DND-41 (cell line): ENCODE measurements around the gene FMO4.
"Not testable (repeated sequence)": the region's sequence is repeated elsewhere in the genome, so short reads cannot be mapped to it uniquely, and the experiment has no call there.

Experiments used
- ATAC-seq: fragments of 200-7000 bp; cut with Tn5 transposase; 3 replicates; pipeline ENCODE4 v1.9.1; 2021; ENCODE audit warnings: low read depth; ENCODE audit not compliant: insufficient read depth
- DNase-seq: peaks from one replicate; pipeline ENCODE4 v3.0.0-alpha.2; 2020
- H2AFZ ChIP-seq: 2 replicates; pipeline ENCODE4 v1.6.0; 2012; ENCODE audit warnings: low read depth, low read length
- H3K27ac ChIP-seq: 2 replicates; pipeline ENCODE4 v1.5.1; 2012; ENCODE audit warnings: low read length, inconsistent platforms
- H3K27me3 ChIP-seq: fragments of 200-600 bp; sonication (generic); 2 replicates; pipeline ENCODE4 v1.6.0; 2012; ENCODE audit warnings: low read length, mild to moderate bottlenecking, inconsistent platforms; ENCODE audit not compliant: insufficient read depth, poor library complexity
- H3K36me3 ChIP-seq: 2 replicates; pipeline ENCODE4 v1.5.1; 2012; ENCODE audit warnings: low read length, inconsistent platforms; ENCODE audit not compliant: insufficient read depth
- H3K4me1 ChIP-seq: 2 replicates; pipeline ENCODE4 v1.5.1; 2012; ENCODE audit warnings: mild to moderate bottlenecking, low read length; ENCODE audit not compliant: insufficient read depth
- H3K4me2 ChIP-seq: 2 replicates; pipeline ENCODE4 v1.6.0; 2012; ENCODE audit warnings: mild to moderate bottlenecking, moderate library complexity, low read length, inconsistent platforms; ENCODE audit not compliant: insufficient read depth
- H3K4me3 ChIP-seq, 2 experiments: fragments of 200-600 bp in 1 of 2; shearing (Covaris generic) in 1 of 2; 2 replicates each; pipeline ENCODE4 v1.5.1; 2012 to 2016; ENCODE audit warnings: inconsistent platforms in 2 of 2, low read length in 2 of 2, mild to moderate bottlenecking in 2 of 2, low read depth in 1 of 2, moderate library complexity in 1 of 2
- H3K79me2 ChIP-seq: 2 replicates; pipeline ENCODE4 v1.6.0; 2012; ENCODE audit warnings: low read length, inconsistent platforms; ENCODE audit not compliant: insufficient read depth
- H3K9ac ChIP-seq: 2 replicates; pipeline ENCODE4 v1.6.0; 2012; ENCODE audit warnings: low read depth, mild to moderate bottlenecking, inconsistent platforms, low read length, moderate library complexity
- H3K9me3 ChIP-seq: 2 replicates; pipeline ENCODE4 v1.5.1; 2012; ENCODE audit warnings: low read length, moderate library complexity, mild to moderate bottlenecking, inconsistent platforms; ENCODE audit not compliant: insufficient read depth, severe bottlenecking
- H4K20me1 ChIP-seq: 2 replicates; pipeline ENCODE4 v1.6.0; 2012; ENCODE audit warnings: low read length; ENCODE audit not compliant: insufficient read depth
- EZH2 ChIP-seq: IDR thresholded peaks from 3 replicates; pipeline ENCODE4 v1.6.1; 2012; ENCODE audit warnings: borderline replicate concordance, low read depth, mild to moderate bottlenecking, moderate library complexity, low read length, inconsistent platforms; ENCODE audit not compliant: severe bottlenecking
- TF ChIP-seq, protein P1 (sequence below): IDR thresholded peaks from 2 replicates; pipeline ENCODE4 v1.5.1; 2012; ENCODE audit warnings: borderline replicate concordance, low read length, moderate library complexity, mild to moderate bottlenecking; ENCODE audit not compliant: poor library complexity, severe bottlenecking; ENCODE audit errors: extremely low read depth

FMO4 gene

GRCh38 chr1:171292799-171293198 lies 21.2 kb upstream of the FMO4 start:
- ATAC-seq = no peak
- no peak for DNase-seq
- Histone ChIP-seq H2AFZ (no peak overlapping the region), H3K4me1 (no peaks in the 10 kb centered on the region), H4K20me1 (no peaks in the 10 kb centered on the region), H3K4me2 (no peak overlapping the region), H3K9ac (no peak overlapping the region), H3K9me3 (no peaks in the 10 kb centered on the region), H3K4me3 (no peak overlapping the region), H3K27ac (no peak overlapping the region), H3K27me3 (no peaks in the 10 kb centered on the region), H3K36me3 (no peaks in the 10 kb centered on the region), H3K79me2 (no peaks in the 10 kb centered on the region)
- TF ChIP-seq, protein P1, sequence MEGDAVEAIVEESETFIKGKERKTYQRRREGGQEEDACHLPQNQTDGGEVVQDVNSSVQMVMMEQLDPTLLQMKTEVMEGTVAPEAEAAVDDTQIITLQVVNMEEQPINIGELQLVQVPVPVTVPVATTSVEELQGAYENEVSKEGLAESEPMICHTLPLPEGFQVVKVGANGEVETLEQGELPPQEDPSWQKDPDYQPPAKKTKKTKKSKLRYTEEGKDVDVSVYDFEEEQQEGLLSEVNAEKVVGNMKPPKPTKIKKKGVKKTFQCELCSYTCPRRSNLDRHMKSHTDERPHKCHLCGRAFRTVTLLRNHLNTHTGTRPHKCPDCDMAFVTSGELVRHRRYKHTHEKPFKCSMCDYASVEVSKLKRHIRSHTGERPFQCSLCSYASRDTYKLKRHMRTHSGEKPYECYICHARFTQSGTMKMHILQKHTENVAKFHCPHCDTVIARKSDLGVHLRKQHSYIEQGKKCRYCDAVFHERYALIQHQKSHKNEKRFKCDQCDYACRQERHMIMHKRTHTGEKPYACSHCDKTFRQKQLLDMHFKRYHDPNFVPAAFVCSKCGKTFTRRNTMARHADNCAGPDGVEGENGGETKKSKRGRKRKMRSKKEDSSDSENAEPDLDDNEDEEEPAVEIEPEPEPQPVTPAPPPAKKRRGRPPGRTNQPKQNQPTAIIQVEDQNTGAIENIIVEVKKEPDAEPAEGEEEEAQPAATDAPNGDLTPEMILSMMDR = no peak
- no peak for TF ChIP-seq EZH2

GRCh38 chr1:171295383-171295782 lies 18.6 kb upstream of the FMO4 start:
- H2AFZ ChIP-seq, H3K9me3 ChIP-seq, H4K20me1 ChIP-seq, ATAC-seq, H3K4me2 ChIP-seq, H3K79me2 ChIP-seq, H3K27me3 ChIP-seq, H3K27ac ChIP-seq, DNase-seq, H3K9ac ChIP-seq, H3K4me3 ChIP-seq, H3K4me1 ChIP-seq, H3K36me3 ChIP-seq: not testable (repeated sequence)

DNA sequence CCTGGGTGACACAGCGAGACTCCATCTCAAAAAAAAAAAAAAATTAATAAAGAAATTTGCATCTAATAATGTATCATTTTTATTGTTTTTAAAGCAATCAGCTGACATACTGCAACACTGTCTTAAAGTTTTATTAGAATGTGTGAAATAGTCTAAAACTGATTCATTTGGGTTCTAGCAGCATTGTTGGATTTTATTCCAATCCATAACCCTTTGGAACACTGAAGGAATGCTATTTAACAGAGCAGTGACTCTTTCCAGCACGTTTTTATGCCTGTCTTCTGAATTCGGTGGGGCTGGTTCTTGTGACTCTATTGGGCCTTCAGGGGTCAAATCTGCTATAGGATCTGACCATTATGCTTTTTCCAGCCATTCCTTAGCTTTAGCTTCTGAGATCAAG lies 18.2 kb upstream of the FMO4 start:
- H3K9me3 ChIP-seq = peaks cover 5% of the 10 kb centered on the region
- no peak overlapping the region for H3K4me3 ChIP-seq
- DNase-seq (no peak), ATAC-seq (no peak)
- no peaks in the 10 kb centered on the region for H3K36me3 ChIP-seq
- H2AFZ ChIP-seq = no peak overlapping the region
- H3K4me2 ChIP-seq = no peak overlapping the region
- H3K27ac ChIP-seq = no peak overlapping the region
- no peaks in the 10 kb centered on the region for H3K79me2 ChIP-seq
- H4K20me1 ChIP-seq = no peaks in the 10 kb centered on the region
- no peak overlapping the region for H3K9ac ChIP-seq
- TF ChIP-seq EZH2 = no peak
- TF ChIP-seq, protein P1 = no peak
- no peaks in the 10 kb centered on the region for H3K27me3 ChIP-seq
- no peaks in the 10 kb centered on the region for H3K4me1 ChIP-seq

DNA sequence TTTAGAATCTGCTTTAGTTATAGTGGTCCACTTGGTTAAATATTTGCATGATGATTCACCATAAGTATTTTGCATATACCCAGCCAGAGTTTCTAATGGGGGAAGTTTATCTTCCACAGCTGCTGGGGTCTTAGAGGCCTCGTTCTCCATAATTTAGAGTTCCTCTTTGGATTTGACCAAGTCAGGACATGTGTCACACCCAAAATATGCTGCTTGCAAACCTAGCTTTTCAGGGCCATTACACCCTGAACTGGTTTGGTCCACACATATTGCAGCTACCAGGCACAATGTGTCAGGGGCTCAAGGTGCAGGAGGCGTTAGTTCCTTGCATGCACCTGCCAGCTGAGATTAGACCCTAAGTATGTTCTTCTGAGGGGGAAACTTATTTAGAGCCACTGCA lies 17.1 kb upstream of the FMO4 start:
- no peaks in the 10 kb centered on the region for H3K79me2 ChIP-seq
- H3K4me1 ChIP-seq = no peaks in the 10 kb centered on the region
- H3K9me3 ChIP-seq = peaks cover 5% of the 10 kb centered on the region
- no peak for TF ChIP-seq EZH2
- TF ChIP-seq, protein P1 = no peak
- no peak overlapping the region for H3K9ac ChIP-seq
- DNase-seq = no peak
- no peaks in the 10 kb centered on the region for H3K27me3 ChIP-seq
- no peaks in the 10 kb centered on the region for H3K36me3 ChIP-seq
- H4K20me1 ChIP-seq = no peaks in the 10 kb centered on the region
- no peak overlapping the region for H3K4me3 ChIP-seq
- no peak overlapping the region for H3K27ac ChIP-seq
- no peak for ATAC-seq
- no peak overlapping the region for H3K4me2 ChIP-seq
- no peak overlapping the region for H2AFZ ChIP-seq
